ENCODE data around the gene PAQR8. TPM values are rescaled to one million over a fixed set of nuclear protein-coding genes. Genes with fewer than 3 reads are reported as not detected.

Gene PAQR8
- total and polyA plus RNA-seq, 2 of the 13 experiments (the other 11 are each of a cell fraction or from before 2014, with no cell fraction given), result 37.7 to 50.7 TPM

- TF ChIP-seq ZNF781 (CRISPR knock-in tag; IDR thresholded peaks at IDR 0.05; ENCODE audit: borderline replicate concordance, not compliant biosample characterization) (peak; percentile 17), ELF3 (CRISPR knock-in tag; IDR thresholded peaks at IDR 0.05) (peak; percentile 88), U2AF1 (optimal IDR thresholded peaks at IDR 0.05; ENCODE audit: low read depth, low read length) (no peak), TBP (CRISPR knock-in tag; IDR thresholded peaks at IDR 0.05) (no peak), GLI4 (CRISPR knock-in tag; IDR thresholded peaks at IDR 0.05; ENCODE audit: borderline replicate concordance) (peak; percentile 46; the same call in 1 of the 2 replicates), DRAP1 (CRISPR knock-in tag; IDR thresholded peaks at IDR 0.05) (peak; percentile 57), ZBTB21 (CRISPR knock-in tag; IDR thresholded peaks at IDR 0.05) (no peak), ZNF232 (CRISPR knock-in tag; IDR thresholded peaks at IDR 0.05; ENCODE audit: borderline replicate concordance) (no peak), ZFP36L1 (CRISPR knock-in tag; IDR thresholded peaks at IDR 0.05) (no peak), AKAP8 (CRISPR knock-in tag; IDR thresholded peaks at IDR 0.05) (no peak), ZNF263 (CRISPR knock-in tag; IDR thresholded peaks at IDR 0.05) (peak; percentile 44), ZNF326 (CRISPR knock-in tag; IDR thresholded peaks at IDR 0.05; ENCODE audit: borderline replicate concordance) (no peak), ATM (IDR thresholded peaks at IDR 0.05; ENCODE audit: borderline replicate concordance) (no peak), ZNF710 (CRISPR knock-in tag; IDR thresholded peaks at IDR 0.05; ENCODE audit: borderline replicate concordance) (peak; percentile 78; the same call in 1 of the 2 replicates), ZNF367 (CRISPR knock-in tag; IDR thresholded peaks at IDR 0.05; ENCODE audit: borderline replicate concordance) (no peak), ZNF512 (CRISPR knock-in tag; IDR thresholded peaks at IDR 0.05) (peak; percentile 86), ZNF652 (CRISPR knock-in tag; IDR thresholded peaks at IDR 0.05; ENCODE audit: borderline replicate concordance, low read depth) (no peak), ZNF562 (CRISPR knock-in tag; IDR thresholded peaks at IDR 0.05; ENCODE audit: borderline replicate concordance) (no peak), ZNF761 (CRISPR knock-in tag; conservative IDR thresholded peaks at IDR 0.05) (no peak), MTERF4 (CRISPR knock-in tag; IDR thresholded peaks at IDR 0.05) (no peak), HIC2 (CRISPR knock-in tag; IDR thresholded peaks at IDR 0.05; ENCODE audit: low read depth) (no peak), MNT (IDR thresholded peaks at IDR 0.05) (no peak)
These were observed 58.9 kb downstream of the PAQR8 start (continued) for GRCh38 chr6:52420668-52421358.
